Measurements from ENCODE around the gene SMARCA5.

Gene SMARCA5, protein sequence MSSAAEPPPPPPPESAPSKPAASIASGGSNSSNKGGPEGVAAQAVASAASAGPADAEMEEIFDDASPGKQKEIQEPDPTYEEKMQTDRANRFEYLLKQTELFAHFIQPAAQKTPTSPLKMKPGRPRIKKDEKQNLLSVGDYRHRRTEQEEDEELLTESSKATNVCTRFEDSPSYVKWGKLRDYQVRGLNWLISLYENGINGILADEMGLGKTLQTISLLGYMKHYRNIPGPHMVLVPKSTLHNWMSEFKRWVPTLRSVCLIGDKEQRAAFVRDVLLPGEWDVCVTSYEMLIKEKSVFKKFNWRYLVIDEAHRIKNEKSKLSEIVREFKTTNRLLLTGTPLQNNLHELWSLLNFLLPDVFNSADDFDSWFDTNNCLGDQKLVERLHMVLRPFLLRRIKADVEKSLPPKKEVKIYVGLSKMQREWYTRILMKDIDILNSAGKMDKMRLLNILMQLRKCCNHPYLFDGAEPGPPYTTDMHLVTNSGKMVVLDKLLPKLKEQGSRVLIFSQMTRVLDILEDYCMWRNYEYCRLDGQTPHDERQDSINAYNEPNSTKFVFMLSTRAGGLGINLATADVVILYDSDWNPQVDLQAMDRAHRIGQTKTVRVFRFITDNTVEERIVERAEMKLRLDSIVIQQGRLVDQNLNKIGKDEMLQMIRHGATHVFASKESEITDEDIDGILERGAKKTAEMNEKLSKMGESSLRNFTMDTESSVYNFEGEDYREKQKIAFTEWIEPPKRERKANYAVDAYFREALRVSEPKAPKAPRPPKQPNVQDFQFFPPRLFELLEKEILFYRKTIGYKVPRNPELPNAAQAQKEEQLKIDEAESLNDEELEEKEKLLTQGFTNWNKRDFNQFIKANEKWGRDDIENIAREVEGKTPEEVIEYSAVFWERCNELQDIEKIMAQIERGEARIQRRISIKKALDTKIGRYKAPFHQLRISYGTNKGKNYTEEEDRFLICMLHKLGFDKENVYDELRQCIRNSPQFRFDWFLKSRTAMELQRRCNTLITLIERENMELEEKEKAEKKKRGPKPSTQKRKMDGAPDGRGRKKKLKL

GRCh38 chr4:143513314-143514168 lies at the start of gene SMARCA5:
Gene SMARCA5 (plus strand): TSS chr4:143513702. CDS start chr4:143513925, 223 bp downstream.
- peak within 1 kb of the TSS; percentile 96 for H3K27ac Mint-ChIP-seq
- no peaks in the 10 kb centered on the region for H3K27me3 Mint-ChIP-seq
- peak within 1 kb of the TSS; percentile 97 for H3K4me3 Mint-ChIP-seq

DNA sequence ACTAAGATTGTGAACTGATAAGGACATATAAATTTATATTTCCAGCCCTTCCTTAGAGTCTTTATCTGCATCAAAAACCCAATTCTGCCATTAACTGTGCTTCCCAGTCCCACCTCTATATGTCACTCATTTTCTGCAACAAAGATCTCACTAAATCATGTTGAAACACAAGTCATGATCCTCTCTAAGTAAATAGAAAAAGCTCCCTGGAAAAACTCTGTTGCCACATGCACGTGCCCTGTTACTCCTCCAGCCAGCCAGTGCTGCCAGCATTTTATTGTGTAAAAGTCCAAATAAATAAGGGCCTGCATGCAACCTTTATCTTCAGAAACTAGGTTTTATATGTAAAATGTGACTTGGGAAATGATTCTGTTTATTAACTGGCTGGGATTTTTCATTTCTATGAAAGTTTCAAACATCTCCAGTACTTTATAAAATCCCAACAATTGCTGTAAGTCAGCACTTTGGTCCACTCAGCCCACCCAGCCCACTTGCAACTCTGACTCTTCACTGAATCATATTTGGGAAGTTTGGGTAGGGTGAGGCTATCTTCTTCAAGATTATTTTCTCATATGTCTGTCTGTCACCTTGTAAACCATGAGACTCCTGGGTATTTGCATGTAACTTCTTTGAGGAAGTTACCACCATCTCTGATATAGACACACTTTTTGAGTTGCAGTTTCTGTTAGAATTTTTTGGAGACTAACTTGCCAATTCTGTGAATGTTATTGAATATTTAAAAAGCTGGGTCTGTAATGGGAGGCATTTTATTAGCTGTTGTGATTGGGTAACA lies 40.0 kb upstream of the SMARCA5 start:
- Mint-ChIP-seq H3K27me3 (peaks cover 4% of the 10 kb centered on the region), H3K4me1 (ENCODE audit: low read depth) (peaks cover 3% of the 10 kb centered on the region), H3K9me3 (no peaks in the 10 kb centered on the region), H3K27ac (no peak overlapping the region), H3K36me3 (ENCODE audit: low read depth) (no peaks in the 10 kb centered on the region), H3K4me3 (no peak overlapping the region)

More at GRCh38 chr4:143513314-143514168, at the start of gene SMARCA5:
- no peaks in the 10 kb centered on the region for H3K9me3 Mint-ChIP-seq
- H3K4me1 Mint-ChIP-seq (ENCODE audit: low read depth), result peaks cover 41% of the 10 kb centered on the region
- peaks cover 29% of the 10 kb centered on the region for H3K36me3 Mint-ChIP-seq (ENCODE audit: low read depth)

- Mint-ChIP-seq H3K4me3 (no peak overlapping the region), H3K4me1 (ENCODE audit: low read depth) (peaks cover 3% of the 10 kb centered on the region), H3K27me3 (no peaks in the 10 kb centered on the region), H3K36me3 (ENCODE audit: low read depth) (no peaks in the 10 kb centered on the region), H3K9me3 (no peaks in the 10 kb centered on the region), H3K27ac (no peak overlapping the region)
Measured at GRCh38 chr4:143477487-143477886, 36.0 kb upstream of the SMARCA5 start.

DNA sequence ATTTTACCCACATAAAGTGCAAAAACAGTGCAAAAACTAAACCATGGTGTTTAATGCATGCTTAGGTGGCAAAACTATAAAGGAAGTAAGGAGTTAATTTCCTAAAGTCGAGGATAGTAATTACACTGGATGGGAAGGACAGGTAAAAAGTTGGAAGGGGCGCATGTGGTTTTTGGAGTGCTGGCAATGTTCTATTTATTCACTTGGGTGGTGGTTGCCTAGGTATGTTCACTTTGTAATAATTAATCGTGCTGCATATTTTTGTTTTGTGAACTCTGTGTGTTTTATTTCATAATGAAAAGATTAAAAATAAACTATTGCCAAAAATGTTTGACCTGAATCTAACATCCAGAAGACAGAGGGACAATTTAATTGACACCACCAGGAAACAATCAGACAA lies 32.1 kb upstream of the SMARCA5 start:
- no peak overlapping the region for H3K4me3 Mint-ChIP-seq
- no peaks in the 10 kb centered on the region for H3K36me3 Mint-ChIP-seq (ENCODE audit: low read depth)
- no peaks in the 10 kb centered on the region for H3K4me1 Mint-ChIP-seq (ENCODE audit: low read depth)
- peaks cover 4% of the 10 kb centered on the region for H3K27me3 Mint-ChIP-seq
- no peak overlapping the region for H3K27ac Mint-ChIP-seq
- no peaks in the 10 kb centered on the region for H3K9me3 Mint-ChIP-seq

DNA sequence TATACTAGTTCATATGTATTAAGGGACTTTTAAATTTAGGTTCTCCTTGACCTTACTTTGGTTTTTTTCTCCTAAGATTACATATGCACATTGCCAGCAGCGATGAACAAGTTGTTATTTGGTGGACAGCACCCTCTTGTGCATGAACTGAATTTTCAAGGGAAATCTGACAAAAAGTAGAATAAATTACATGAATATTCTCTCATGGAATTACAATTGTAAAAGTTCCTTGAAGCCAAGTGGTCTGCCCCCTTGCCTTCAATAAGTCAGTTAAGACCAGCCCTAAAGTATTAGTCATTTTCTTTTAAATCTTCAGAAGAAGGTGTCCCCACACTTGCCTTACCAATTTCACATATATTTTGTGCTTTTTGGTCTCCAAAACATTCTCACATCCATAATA lies 30.7 kb upstream of the SMARCA5 start:
- H3K4me3 Mint-ChIP-seq, result no peak overlapping the region
- H3K27me3 Mint-ChIP-seq, result peaks cover 4% of the 10 kb centered on the region
- no peak overlapping the region for H3K27ac Mint-ChIP-seq
- no peaks in the 10 kb centered on the region for H3K9me3 Mint-ChIP-seq
- no peaks in the 10 kb centered on the region for H3K4me1 Mint-ChIP-seq (ENCODE audit: low read depth)
- H3K36me3 Mint-ChIP-seq (ENCODE audit: low read depth), result no peaks in the 10 kb centered on the region

DNA sequence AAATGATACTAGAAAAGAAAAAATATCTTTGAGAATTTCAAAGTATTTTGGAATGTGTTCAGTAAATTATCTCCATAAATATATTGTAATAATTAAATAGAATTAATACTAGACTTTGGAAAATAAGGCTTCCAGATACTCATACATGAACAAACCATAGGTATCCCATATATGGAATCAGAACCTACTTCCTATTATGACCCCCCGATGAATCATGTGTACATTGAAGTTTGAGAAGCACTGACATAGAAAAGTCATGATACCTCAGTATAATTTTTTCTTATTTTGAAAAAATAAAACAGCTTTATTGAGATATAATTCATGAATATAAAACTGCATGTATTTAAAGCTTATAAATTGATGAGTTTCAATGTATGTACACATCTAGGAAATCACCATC lies 27.2 kb upstream of the SMARCA5 start:
- H3K36me3 Mint-ChIP-seq (ENCODE audit: low read depth), result no peaks in the 10 kb centered on the region
- no peak overlapping the region for H3K27ac Mint-ChIP-seq
- no peaks in the 10 kb centered on the region for H3K4me1 Mint-ChIP-seq (ENCODE audit: low read depth)
- no peak overlapping the region for H3K4me3 Mint-ChIP-seq
- H3K27me3 Mint-ChIP-seq, result peaks cover 10% of the 10 kb centered on the region
- H3K9me3 Mint-ChIP-seq, result no peaks in the 10 kb centered on the region

GRCh38 chr4:143488687-143489086 lies 24.8 kb upstream of the SMARCA5 start:
- Mint-ChIP-seq H3K4me3 (no peak overlapping the region), H3K4me1 (ENCODE audit: low read depth) (no peaks in the 10 kb centered on the region), H3K27me3 (peaks cover 10% of the 10 kb centered on the region), H3K9me3 (no peaks in the 10 kb centered on the region), H3K27ac (no peak overlapping the region), H3K36me3 (ENCODE audit: low read depth) (no peaks in the 10 kb centered on the region)

DNA sequence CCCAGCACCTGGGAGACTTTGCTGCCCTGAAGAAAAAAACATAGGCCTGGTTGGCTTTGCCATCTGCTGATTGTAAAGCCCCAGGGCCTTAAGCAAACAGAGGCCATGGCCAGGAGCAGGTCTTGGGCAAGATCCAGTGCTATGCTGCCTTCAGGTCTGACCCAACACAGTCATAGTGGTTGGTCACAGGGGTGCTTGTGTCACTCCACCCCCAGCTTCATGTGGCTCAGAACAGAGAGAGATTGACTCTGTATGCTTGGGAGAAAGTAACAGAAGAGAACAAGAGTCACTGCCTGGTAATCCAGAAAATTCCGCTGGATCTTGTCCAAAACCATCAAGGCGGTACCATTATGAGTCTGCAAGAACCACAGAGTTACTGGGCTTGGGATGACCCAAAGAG lies 24.4 kb upstream of the SMARCA5 start:
- H3K36me3 Mint-ChIP-seq (ENCODE audit: low read depth), result no peaks in the 10 kb centered on the region

DNA sequence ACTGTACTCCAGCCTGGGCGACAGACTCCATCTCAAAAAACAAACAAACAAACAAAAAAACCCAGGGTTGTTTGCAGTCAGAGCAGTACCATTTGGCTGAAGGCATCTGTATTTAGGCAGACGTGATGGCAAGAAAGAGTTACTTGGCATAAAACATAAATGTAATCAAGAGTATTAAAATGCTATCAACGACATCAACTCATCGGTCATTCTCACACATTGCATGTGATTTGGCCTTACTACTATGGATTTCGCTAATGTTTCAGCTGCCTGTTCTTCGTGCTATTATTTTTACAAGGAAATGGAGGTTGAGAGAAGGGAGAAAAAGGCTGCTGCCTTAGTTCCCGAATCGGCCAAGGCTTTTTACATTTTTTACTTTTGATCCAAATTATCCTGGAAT lies 15.5 kb upstream of the SMARCA5 start:
- no peak overlapping the region for H3K27ac Mint-ChIP-seq
- H3K4me3 Mint-ChIP-seq, result no peak overlapping the region
- no peaks in the 10 kb centered on the region for H3K27me3 Mint-ChIP-seq
- H3K4me1 Mint-ChIP-seq (ENCODE audit: low read depth), result no peaks in the 10 kb centered on the region
- no peaks in the 10 kb centered on the region for H3K9me3 Mint-ChIP-seq
- H3K36me3 Mint-ChIP-seq (ENCODE audit: low read depth), result no peaks in the 10 kb centered on the region

More for the DNA sequence above, 24.4 kb upstream of the SMARCA5 start:
- no peaks in the 10 kb centered on the region for H3K9me3 Mint-ChIP-seq
- no peak overlapping the region for H3K4me3 Mint-ChIP-seq
- no peaks in the 10 kb centered on the region for H3K4me1 Mint-ChIP-seq (ENCODE audit: low read depth)
- no peak overlapping the region for H3K27ac Mint-ChIP-seq
- peaks cover 10% of the 10 kb centered on the region for H3K27me3 Mint-ChIP-seq

- H3K4me1 Mint-ChIP-seq (ENCODE audit: low read depth), result no peaks in the 10 kb centered on the region
- H3K4me3 Mint-ChIP-seq, result no peak overlapping the region
- no peaks in the 10 kb centered on the region for H3K36me3 Mint-ChIP-seq (ENCODE audit: low read depth)
- no peaks in the 10 kb centered on the region for H3K9me3 Mint-ChIP-seq
- no peak overlapping the region for H3K27ac Mint-ChIP-seq
- H3K27me3 Mint-ChIP-seq, result no peaks in the 10 kb centered on the region
Measured at GRCh38 chr4:143502231-143502630, 11.3 kb upstream of the SMARCA5 start.

- Mint-ChIP-seq H3K27me3 (no peaks in the 10 kb centered on the region), H3K9me3 (no peaks in the 10 kb centered on the region), H3K4me3 (no peak overlapping the region), H3K4me1 (ENCODE audit: low read depth) (no peaks in the 10 kb centered on the region), H3K36me3 (ENCODE audit: low read depth) (no peaks in the 10 kb centered on the region), H3K27ac (no peak overlapping the region)
Measured at GRCh38 chr4:143506031-143506430, 7.5 kb upstream of the SMARCA5 start.

DNA sequence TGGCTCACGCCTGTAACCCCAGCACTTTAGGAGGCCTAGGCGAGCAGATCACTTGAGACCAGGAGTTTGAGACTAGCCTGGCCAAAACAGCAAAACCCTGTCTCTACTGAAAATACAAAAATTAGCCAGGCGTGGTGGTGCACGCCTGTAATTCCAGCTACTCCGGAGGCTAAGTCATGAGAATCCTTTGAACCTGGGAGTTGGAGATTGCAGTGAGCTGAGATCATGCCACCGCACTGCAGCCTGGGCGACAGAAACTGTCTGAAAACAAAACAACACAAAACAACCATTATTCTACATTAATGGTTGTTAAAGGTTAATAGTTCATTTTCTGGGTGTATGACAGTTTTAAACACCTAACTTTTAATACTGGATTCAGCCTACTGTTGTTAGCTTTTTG lies 1.6 kb upstream of the SMARCA5 start:
- no peak overlapping the region for H3K27ac Mint-ChIP-seq
- H3K9me3 Mint-ChIP-seq, result no peaks in the 10 kb centered on the region
- no peaks in the 10 kb centered on the region for H3K27me3 Mint-ChIP-seq
- H3K4me1 Mint-ChIP-seq (ENCODE audit: low read depth), result peaks cover 26% of the 10 kb centered on the region
- no peak overlapping the region for H3K4me3 Mint-ChIP-seq
- peaks cover 15% of the 10 kb centered on the region for H3K36me3 Mint-ChIP-seq (ENCODE audit: low read depth)

DNA sequence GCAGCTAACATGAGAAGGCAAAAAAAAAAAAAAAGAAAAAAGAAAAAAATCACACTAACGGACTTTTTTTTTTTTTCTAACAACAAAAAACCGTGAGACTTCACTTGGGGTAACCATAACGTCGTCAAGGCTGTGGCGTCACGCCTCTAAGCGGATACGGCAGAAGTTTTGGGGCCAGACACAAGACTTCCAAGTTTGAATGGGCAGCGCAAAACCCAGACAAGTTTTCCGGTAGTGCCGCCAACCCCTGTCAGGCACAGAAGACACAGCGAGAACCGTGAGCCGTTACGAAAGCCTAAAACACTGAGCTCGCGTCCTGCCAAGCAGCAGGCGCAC lies 556 bp upstream of the SMARCA5 start:
- Mint-ChIP-seq H3K36me3 (ENCODE audit: low read depth) (peaks cover 26% of the 10 kb centered on the region), H3K4me1 (ENCODE audit: low read depth) (peaks cover 37% of the 10 kb centered on the region), H3K4me3 (peak overlapping the region; percentile 97), H3K9me3 (no peaks in the 10 kb centered on the region), H3K27me3 (no peaks in the 10 kb centered on the region), H3K27ac (peak overlapping the region; percentile 96)

DNA sequence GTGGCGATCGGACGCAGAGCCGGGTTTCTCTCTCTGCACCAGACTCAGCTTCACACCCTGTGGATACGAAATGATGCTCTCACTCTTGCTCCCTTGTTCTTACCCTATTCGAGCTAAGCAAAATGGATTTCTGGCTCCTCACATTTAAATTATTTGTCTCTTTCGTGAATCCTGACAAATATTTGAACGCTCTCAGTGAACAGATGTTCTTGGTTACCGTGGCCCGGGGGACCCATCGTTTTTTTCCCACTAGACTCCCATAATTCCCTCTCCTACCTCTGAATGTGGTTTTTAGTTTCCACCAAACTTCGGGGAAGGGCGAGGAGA lies 630 bp downstream of the SMARCA5 start:
- H3K4me3 Mint-ChIP-seq, result peak overlapping the region; percentile 97
- peaks cover 46% of the 10 kb centered on the region for H3K4me1 Mint-ChIP-seq (ENCODE audit: low read depth)
- peak overlapping the region; percentile 96 for H3K27ac Mint-ChIP-seq
- no peaks in the 10 kb centered on the region for H3K9me3 Mint-ChIP-seq
- no peaks in the 10 kb centered on the region for H3K27me3 Mint-ChIP-seq
- peaks cover 35% of the 10 kb centered on the region for H3K36me3 Mint-ChIP-seq (ENCODE audit: low read depth)

Measured in stimulated activated naive CD8-positive, alpha-beta T cell treated with anti-CD3 and anti-CD28 coated beads, Interleukin-15, Interleukin-2, amounts not matched to agents 100 ng/mL and 50 ng/mL, for 24 hours (primary cell).